ENCODE measurements around the gene GRIK5.

GRIK5 gene

DNA sequence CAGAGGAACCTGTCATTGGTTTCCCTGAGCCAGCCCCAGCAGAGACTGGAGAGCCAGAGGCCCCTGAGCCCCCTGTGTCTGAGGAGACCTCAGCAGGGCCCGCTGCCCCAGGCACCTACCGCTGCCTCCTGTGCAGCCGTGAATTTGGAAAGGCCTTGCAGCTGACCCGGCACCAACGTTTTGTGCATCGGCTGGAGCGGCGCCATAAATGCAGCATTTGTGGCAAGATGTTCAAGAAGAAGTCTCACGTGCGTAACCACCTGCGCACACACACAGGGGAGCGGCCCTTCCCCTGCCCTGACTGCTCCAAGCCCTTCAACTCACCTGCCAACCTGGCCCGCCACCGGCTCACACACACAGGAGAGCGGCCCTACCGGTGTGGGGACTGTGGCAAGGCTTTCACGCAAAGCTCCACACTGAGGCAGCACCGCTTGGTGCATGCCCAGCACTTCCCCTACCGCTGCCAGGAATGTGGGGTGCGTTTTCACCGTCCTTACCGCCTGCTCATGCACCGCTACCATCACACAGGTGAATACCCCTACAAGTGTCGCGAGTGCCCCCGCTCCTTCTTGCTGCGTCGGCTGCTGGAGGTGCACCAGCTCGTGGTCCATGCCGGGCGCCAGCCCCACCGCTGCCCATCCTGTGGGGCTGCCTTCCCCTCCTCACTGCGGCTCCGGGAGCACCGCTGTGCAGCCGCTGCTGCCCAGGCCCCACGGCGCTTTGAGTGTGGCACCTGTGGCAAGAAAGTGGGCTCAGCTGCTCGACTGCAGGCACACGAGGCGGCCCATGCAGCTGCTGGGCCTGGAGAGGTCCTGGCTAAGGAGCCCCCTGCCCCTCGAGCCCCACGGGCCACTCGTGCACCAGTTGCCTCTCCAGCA, 10.1 kb upstream of the GRIK5 start:
- in situ Hi-C loops (cut with HindIII; ENCODE audit: low pct_unique_long_range_greater_than_20kb, low sequenced_read_pairs) = no loop called here
- no peak for TF ChIP-seq JUND (IDR thresholded peaks at IDR 0.05; ENCODE audit: low read depth)

DNA sequence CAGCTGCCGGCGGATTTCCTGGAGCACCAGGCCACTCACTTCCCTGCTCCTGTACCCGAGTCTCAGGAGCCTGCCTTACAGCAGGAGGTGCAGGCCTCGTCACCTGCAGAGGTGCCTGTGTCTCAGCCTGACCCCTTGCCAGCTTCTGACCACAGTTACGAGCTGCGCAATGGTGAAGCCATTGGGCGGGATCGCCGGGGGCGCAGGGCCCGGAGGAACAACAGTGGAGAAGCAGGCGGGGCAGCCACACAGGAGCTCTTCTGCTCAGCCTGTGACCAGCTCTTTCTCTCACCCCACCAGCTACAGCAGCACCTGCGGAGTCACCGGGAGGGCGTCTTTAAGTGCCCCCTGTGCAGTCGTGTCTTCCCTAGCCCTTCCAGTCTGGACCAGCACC, 9.3 kb upstream of the GRIK5 start:
- in situ Hi-C loops (cut with HindIII; ENCODE audit: low pct_unique_long_range_greater_than_20kb, low sequenced_read_pairs) = no loop called here
- TF ChIP-seq JUND (IDR thresholded peaks at IDR 0.05; ENCODE audit: low read depth) = no peak
- DNase-seq (ENCODE audit: low read depth in 1 of 2, low spot score in 1 of 2) = no peak

More for the DNA sequence above, 10.1 kb upstream of the GRIK5 start:
- no peak for DNase-seq (ENCODE audit: low read depth in 1 of 2, low spot score in 1 of 2)

DNA sequence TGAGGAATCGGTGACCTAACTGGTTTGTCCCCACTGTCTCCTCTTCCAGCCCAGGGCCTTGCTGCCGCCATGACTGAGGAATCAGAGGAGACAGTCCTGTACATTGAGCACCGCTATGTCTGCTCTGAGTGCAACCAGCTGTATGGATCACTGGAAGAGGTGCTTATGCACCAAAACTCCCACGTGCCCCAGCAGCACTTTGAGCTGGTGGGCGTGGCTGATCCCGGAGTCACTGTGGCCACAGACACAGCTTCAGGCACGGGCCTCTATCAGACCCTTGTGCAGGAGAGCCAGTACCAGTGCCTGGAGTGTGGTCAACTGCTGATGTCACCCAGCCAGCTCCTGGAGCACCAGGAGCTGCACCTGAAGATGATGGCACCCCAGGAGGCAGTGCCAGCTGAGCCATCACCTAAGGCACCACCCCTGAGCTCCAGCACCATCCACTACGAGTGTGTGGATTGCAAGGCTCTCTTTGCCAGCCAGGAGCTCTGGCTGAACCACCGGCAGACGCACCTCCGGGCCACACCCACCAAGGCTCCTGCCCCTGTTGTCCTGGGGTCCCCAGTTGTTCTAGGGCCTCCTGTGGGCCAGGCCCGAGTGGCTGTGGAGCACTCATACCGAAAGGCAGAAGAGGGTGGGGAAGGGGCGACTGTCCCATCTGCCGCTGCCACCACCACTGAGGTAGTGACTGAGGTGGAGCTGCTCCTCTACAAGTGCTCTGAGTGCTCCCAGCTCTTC, 8.7 kb upstream of the GRIK5 start:
- DNase-seq (ENCODE audit: low read depth in 1 of 2, low spot score in 1 of 2) = no peak
- TF ChIP-seq JUND (IDR thresholded peaks at IDR 0.05; ENCODE audit: low read depth) = no peak
- in situ Hi-C loops (cut with HindIII; ENCODE audit: low pct_unique_long_range_greater_than_20kb, low sequenced_read_pairs) = no loop called here

DNA sequence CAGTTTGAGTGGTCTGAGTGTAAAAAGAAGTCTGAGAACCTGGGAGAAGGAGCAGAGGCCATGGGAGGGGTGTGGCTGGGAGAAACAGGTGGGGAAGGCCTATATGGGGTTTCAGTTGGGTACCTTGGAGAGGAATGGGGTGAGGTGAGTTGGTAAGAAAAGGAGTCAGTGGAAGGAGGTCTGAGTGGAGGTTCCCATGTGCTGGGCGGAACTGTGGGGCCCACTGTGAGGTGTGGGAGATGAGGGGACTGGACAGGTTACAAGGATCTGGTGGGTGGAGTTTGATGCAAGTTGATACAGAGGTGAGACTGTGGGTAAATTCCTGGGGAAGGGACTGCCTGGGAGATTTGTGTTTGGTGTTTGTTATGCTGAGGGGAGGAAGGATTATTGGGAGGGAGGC, 8.1 kb upstream of the GRIK5 start:
- no peak for TF ChIP-seq JUND (IDR thresholded peaks at IDR 0.05; ENCODE audit: low read depth)
- DNase-seq (ENCODE audit: low read depth in 1 of 2, low spot score in 1 of 2) = no peak
- in situ Hi-C loops (cut with HindIII; ENCODE audit: low pct_unique_long_range_greater_than_20kb, low sequenced_read_pairs) = no loop called here

DNA sequence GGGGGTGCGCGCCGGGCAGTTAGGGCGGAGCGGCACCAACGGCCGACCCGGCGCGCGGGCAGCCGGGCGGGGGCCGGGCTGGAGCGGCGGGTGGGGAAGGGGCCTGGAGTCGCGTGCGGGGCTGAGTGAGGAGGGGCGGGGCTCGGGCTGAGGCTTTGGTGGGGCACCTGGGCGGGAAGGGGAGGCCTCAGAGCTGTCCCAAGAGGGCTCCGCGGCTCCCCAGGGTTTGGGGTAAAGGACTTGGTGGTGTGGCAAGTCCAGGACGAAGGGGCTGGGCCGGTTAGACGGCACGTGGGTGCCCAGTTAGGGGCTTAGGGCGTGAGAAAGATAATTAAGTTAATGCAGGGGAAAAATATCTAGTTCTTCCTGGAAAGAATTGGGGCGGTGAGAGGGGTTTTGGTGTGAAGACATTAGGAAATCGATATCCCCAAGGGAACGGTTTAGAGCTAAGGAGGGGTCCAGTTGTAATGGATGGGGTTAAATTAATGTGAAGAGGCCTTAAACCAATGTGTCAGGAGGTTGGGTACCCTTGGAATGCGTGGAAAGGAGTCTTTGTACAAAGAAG, 6.5 kb upstream of the GRIK5 start:
- in situ Hi-C loops (cut with HindIII; ENCODE audit: low pct_unique_long_range_greater_than_20kb, low sequenced_read_pairs) = no loop called here

DNA sequence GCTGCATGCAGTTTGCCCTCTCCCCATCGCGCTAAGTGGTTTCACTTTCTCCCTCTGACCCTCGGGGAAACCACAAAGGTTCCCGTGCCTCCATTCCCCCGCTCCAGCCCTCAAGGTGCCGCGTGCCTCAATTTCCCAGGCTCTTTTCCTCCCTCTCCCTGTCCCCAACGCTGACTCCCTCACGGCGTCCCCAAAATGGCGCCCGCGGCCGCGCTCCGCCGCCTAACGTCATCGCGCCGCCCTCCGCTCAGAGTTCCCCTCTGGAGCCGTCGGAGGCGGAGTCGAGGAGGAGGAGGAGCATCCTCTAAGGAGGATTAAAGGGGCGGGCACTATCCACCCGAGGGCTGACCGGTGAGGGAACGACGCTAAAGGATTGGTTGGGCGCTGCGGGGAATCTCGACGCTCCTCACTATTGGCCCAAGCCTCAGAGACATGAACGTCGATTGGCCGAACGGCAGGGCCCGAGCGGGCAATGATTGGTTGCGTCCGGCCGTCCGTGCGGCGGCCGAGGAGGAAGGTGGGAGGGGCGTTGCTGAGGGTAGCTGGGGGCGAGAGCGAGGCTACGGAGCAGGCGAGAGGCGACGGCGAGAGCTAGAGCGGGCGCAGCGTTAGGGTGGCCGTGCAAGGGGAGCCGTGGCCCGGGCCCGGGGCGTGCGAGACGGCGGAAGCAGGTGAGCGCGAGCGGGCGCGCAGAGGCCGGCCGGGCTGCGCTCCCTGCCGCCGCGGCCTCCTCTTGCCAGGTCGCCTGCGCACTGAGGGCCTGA, 5.8 kb upstream of the GRIK5 start, which contains the start of gene ZNF574:
ZNF574 (plus strand) TSS at position 551 of the 764 bp plus-strand sequence. CDS start 2,441 bp downstream, outside the sequence.
- in situ Hi-C loops (cut with HindIII; ENCODE audit: low pct_unique_long_range_greater_than_20kb, low sequenced_read_pairs) = no loop called here
- no peak for TF ChIP-seq JUND (IDR thresholded peaks at IDR 0.05; ENCODE audit: low read depth)
- DNase-seq (ENCODE audit: low read depth in 1 of 2, low spot score in 1 of 2) = peak; percentile 94 to 99

More for the DNA sequence above, 6.5 kb upstream of the GRIK5 start:
- no peak for DNase-seq (ENCODE audit: low read depth in 1 of 2, low spot score in 1 of 2)
- no peak for TF ChIP-seq JUND (IDR thresholded peaks at IDR 0.05; ENCODE audit: low read depth)

GRCh38 chr19:42075364-42075615, 5.3 kb upstream of the GRIK5 start:
- peak; percentile 25 to 27 for DNase-seq (ENCODE audit: low read depth in 1 of 2, low spot score in 1 of 2)
- in situ Hi-C loops (cut with HindIII; ENCODE audit: low pct_unique_long_range_greater_than_20kb, low sequenced_read_pairs) = no loop called here
- TF ChIP-seq JUND (IDR thresholded peaks at IDR 0.05; ENCODE audit: low read depth) = no peak

GRCh38 chr19:42074513-42075363, 4.7 kb upstream of the GRIK5 start:
- in situ Hi-C loops (cut with HindIII; ENCODE audit: low pct_unique_long_range_greater_than_20kb, low sequenced_read_pairs) = no loop called here
- no peak for DNase-seq (ENCODE audit: low read depth in 1 of 2, low spot score in 1 of 2)
- TF ChIP-seq JUND (IDR thresholded peaks at IDR 0.05; ENCODE audit: low read depth) = no peak

DNA sequence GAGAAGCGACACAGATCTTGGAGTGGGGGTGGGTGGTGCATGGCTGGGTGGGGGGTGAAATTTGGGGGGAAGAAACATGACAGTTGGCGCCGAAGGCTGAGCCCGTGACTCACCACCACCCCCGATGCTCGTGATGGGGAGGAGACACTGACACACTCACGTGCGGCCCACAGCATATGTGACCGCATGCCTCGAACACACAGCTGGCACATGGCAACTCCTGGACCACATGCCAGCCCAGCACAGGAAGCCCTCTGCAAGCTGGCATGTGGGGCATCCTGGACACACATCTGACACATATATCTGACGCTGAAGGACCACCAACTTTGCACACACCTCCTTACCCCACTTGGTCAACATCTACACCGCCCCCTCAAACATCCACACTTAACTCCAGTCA, 1.2 kb upstream of the GRIK5 start:
- no peak for TF ChIP-seq JUND (IDR thresholded peaks at IDR 0.05; ENCODE audit: low read depth)
- in situ Hi-C loops (cut with HindIII; ENCODE audit: low pct_unique_long_range_greater_than_20kb, low sequenced_read_pairs) = no loop called here
- no peak for DNase-seq (ENCODE audit: low read depth in 1 of 2, low spot score in 1 of 2)

- DNase-seq (ENCODE audit: low read depth in 1 of 2, low spot score in 1 of 2) = no peak
- in situ Hi-C loops (cut with HindIII; ENCODE audit: low pct_unique_long_range_greater_than_20kb, low sequenced_read_pairs) = no loop called here
- no peak for TF ChIP-seq JUND (IDR thresholded peaks at IDR 0.05; ENCODE audit: low read depth)
Observed at GRCh38 chr19:42068756-42069571, 1.0 kb downstream of the GRIK5 start.

DNA sequence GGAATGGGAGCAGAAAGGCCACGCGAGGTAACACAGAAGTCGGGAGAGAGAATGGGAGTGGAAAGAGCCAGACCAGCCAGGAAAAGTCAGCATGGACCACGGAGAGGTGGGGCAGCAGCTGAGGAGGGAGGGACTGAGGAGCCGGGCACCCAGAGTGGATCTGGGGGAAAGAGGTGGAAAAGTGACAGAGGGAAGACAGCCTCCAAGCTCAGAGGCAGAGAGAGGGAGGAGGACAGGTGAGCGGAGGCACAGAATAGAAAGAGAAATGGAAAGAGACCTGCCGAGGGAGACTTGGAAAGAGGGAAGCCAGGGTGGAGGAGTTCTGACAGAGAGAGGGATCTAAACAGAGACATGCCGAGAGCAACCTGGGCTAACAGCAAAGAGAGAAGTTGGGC, 1.6 kb downstream of the GRIK5 start:
- no peak for DNase-seq (ENCODE audit: low read depth in 1 of 2, low spot score in 1 of 2)
- TF ChIP-seq JUND (IDR thresholded peaks at IDR 0.05; ENCODE audit: low read depth) = no peak
- in situ Hi-C loops (cut with HindIII; ENCODE audit: low pct_unique_long_range_greater_than_20kb, low sequenced_read_pairs) = no loop called here

Measured in T47D (cell line).